ENCODE results near the gene RAB20. TPM values are rescaled to one million over a fixed set of nuclear protein-coding genes. Genes with fewer than 3 reads are reported as not detected.

Gene RAB20
- total RNA-seq, 1 experiment from 2014 or later, result 0.88 TPM

GRCh38 chr13:110479215-110479545 is 82.3 kb downstream of the RAB20 start:
- Histone ChIP-seq H3K27me3 (replicated peaks; ENCODE audit: insufficient read depth, low read depth, low read length, poor library complexity) (no peaks in the 10 kb centered on the region), H3K9me3 (ENCODE audit: low read depth, low read length, poor library complexity, severe bottlenecking) (no peaks in the 10 kb centered on the region), H3K4me1 (ENCODE audit: insufficient read depth, low read length, poor library complexity, severe bottlenecking) (no peaks in the 10 kb centered on the region), H3K36me3 (ENCODE audit: insufficient read depth, low read length, poor library complexity, severe bottlenecking) (peaks cover 26% of the 10 kb centered on the region), H3K4me3 (ENCODE audit: low read depth, low read length, poor library complexity, severe bottlenecking) (no peak overlapping the region), H3K27ac (ENCODE audit: low read depth, low read length, poor library complexity, severe bottlenecking) (no peak overlapping the region)
- no peak for DNase-seq (ENCODE audit: low spot score)
- TF ChIP-seq CTCF (conservative IDR thresholded peaks at IDR 0.05; ENCODE audit: low read depth, low read length) (no peak), EZH2 (IDR thresholded peaks at IDR 0.05; ENCODE audit: borderline replicate concordance, low read depth, low read length, poor library complexity, severe bottlenecking) (no peak)
- intact Hi-C loops (cut with micrococcal nuclease; ENCODE audit: unreplicated experiment), result no loop called here
- CTCF ChIA-PET, result no interaction called here
- no TSS peak for BruUV-seq (replicated peaks)
- POLR2A ChIA-PET (ENCODE audit: low non-redundant PET), result no interaction called here

- CTCF ChIA-PET, result no interaction called here
- no peaks in the 10 kb centered on the region for H3K27me3 ChIP-seq (replicated peaks; ENCODE audit: insufficient read depth, low read depth, low read length, poor library complexity)
- H3K4me3 ChIP-seq (ENCODE audit: low read depth, low read length, poor library complexity, severe bottlenecking), result no peak overlapping the region
- intact Hi-C loops (cut with micrococcal nuclease; ENCODE audit: unreplicated experiment), result no loop called here
- POLR2A ChIA-PET (ENCODE audit: low non-redundant PET), result no interaction called here
- peaks cover 26% of the 10 kb centered on the region for H3K36me3 ChIP-seq (ENCODE audit: insufficient read depth, low read length, poor library complexity, severe bottlenecking)
- H3K27ac ChIP-seq (ENCODE audit: low read depth, low read length, poor library complexity, severe bottlenecking), result no peak overlapping the region
- TF ChIP-seq EZH2 (IDR thresholded peaks at IDR 0.05; ENCODE audit: borderline replicate concordance, low read depth, low read length, poor library complexity, severe bottlenecking), result no peak
- TF ChIP-seq CTCF (conservative IDR thresholded peaks at IDR 0.05; ENCODE audit: low read depth, low read length), result no peak
- BruUV-seq (replicated peaks), result no TSS peak
- no peak for DNase-seq (ENCODE audit: low spot score)
- no peaks in the 10 kb centered on the region for H3K9me3 ChIP-seq (ENCODE audit: low read depth, low read length, poor library complexity, severe bottlenecking)
- no peaks in the 10 kb centered on the region for H3K4me1 ChIP-seq (ENCODE audit: insufficient read depth, low read length, poor library complexity, severe bottlenecking)
Measured at GRCh38 chr13:110478405-110479214, 82.9 kb downstream of the RAB20 start.

GRCh38 chr13:110477706-110478245 is 83.7 kb downstream of the RAB20 start:
- ChIA-PET CTCF (no interaction called here), POLR2A (ENCODE audit: low non-redundant PET) (no interaction called here)
- Histone ChIP-seq H3K4me3 (ENCODE audit: low read depth, low read length, poor library complexity, severe bottlenecking) (no peak overlapping the region), H3K4me1 (ENCODE audit: insufficient read depth, low read length, poor library complexity, severe bottlenecking) (no peaks in the 10 kb centered on the region), H3K27ac (ENCODE audit: low read depth, low read length, poor library complexity, severe bottlenecking) (no peak overlapping the region), H3K36me3 (ENCODE audit: insufficient read depth, low read length, poor library complexity, severe bottlenecking) (peaks cover 26% of the 10 kb centered on the region), H3K9me3 (ENCODE audit: low read depth, low read length, poor library complexity, severe bottlenecking) (no peaks in the 10 kb centered on the region), H3K27me3 (replicated peaks; ENCODE audit: insufficient read depth, low read depth, low read length, poor library complexity) (no peaks in the 10 kb centered on the region)
- TF ChIP-seq EZH2 (IDR thresholded peaks at IDR 0.05; ENCODE audit: borderline replicate concordance, low read depth, low read length, poor library complexity, severe bottlenecking) (no peak), CTCF (conservative IDR thresholded peaks at IDR 0.05; ENCODE audit: low read depth, low read length) (no peak)
- intact Hi-C loops (cut with micrococcal nuclease; ENCODE audit: unreplicated experiment), result no loop called here
- DNase-seq (ENCODE audit: low spot score), result no peak
- no TSS peak for BruUV-seq (replicated peaks)
